K562 (cell line): ENCODE measurements around the gene ZC3H18. TPM values are rescaled to one million over a fixed set of nuclear protein-coding genes. Genes with fewer than 3 reads are reported as not detected.

Source experiments
- ATAC-seq: fragments of 200-7000 bp; cut with Tn5 transposase; 3 replicates; pipeline ENCODE4 v1.9.1; 2020; ENCODE audit warnings: moderate library complexity
- BruUV-seq: library from RNA; stranded (reverse); fragments of 400-500 nt; replicated peaks from 2 replicates; lab custom pipeline; 2021; lab: Mats Ljungman, UMichigan
- CTCF ChIA-PET: fragments of 300-600 bp; formaldehyde crosslinking; extraction: SDS; loops from one replicate; lab custom pipeline; 2021; ENCODE audit warnings: low intra/inter-chr PET ratio; lab: Yijun Ruan, JAX
- POLR2A ChIA-PET: fragments of 300-600, 350-650 bp; sonication (Branson Sonifier 250); formaldehyde crosslinking; extraction: SDS; loops from one replicate; lab custom pipeline; 2021; ENCODE audit warnings: antibody characterized with exemption, inconsistent platforms; lab: Yijun Ruan, JAX
- DNase-seq, 4 experiments: peaks; one replicate each; pipeline versions ENCODE4 v3.0.0 to v3.0.0-alpha.2; 2011 to 2018; ENCODE audit warnings: low spot score in 3 of 4, mixed read lengths in 3 of 4; ENCODE audit errors: extremely low read depth in 1 of 4
- FAIRE-seq: peaks from 2 replicates; lab custom pipeline; 2011; peaks lifted over from hg19 to GRCh38; lab: Jason Lieb, UNC
- H2AFZ ChIP-seq: 2 replicates; pipeline ENCODE4 v1.6.0; 2011; ENCODE audit warnings: low read depth, low read length, control low read depth, inconsistent platforms
- H3K27ac ChIP-seq: fragments of 200-600 bp; 3 replicates; pipeline ENCODE4 v1.8.0; 2011; ENCODE audit warnings: low read depth, mild to moderate bottlenecking, control low read depth, inconsistent platforms, low read length, moderate library complexity, mixed read lengths; ENCODE audit errors: extremely low read depth
- H3K27me3 ChIP-seq, 2 experiments: fragments of 300-600 bp in 1 of 2; 2 replicates in 1 of 2; 3 replicates in 1 of 2; pipeline versions ENCODE4 v1.6.0 to v1.8.0; 2011; ENCODE audit warnings: inconsistent platforms in 2 of 2, low read length in 2 of 2, mild to moderate bottlenecking in 1 of 2, mixed read lengths in 1 of 2, moderate library complexity in 1 of 2; ENCODE audit not compliant: control insufficient read depth in 2 of 2, insufficient read depth in 2 of 2
- H3K36me3 ChIP-seq: fragments of 300-600 bp; 3 replicates; pipeline ENCODE4 v1.8.0; 2011; ENCODE audit warnings: mild to moderate bottlenecking, low read length, inconsistent platforms; ENCODE audit not compliant: control insufficient read depth, insufficient read depth
- H3K4me1 ChIP-seq, 2 experiments: fragments of 200-600 bp in 1 of 2; replicated peaks in 1 of 2; 2 replicates in 1 of 2; 3 replicates in 1 of 2; pipeline versions ENCODE4 v1.5.1 to v1.8.0; 2011; ENCODE audit warnings: inconsistent platforms in 2 of 2, low read length in 2 of 2, mild to moderate bottlenecking in 1 of 2, mixed read lengths in 1 of 2, moderate library complexity in 1 of 2; ENCODE audit not compliant: control insufficient read depth in 2 of 2, insufficient read depth in 2 of 2
- H3K4me2 ChIP-seq: 2 replicates; pipeline ENCODE4 v1.6.1; 2011; ENCODE audit warnings: low read length, control low read depth, inconsistent platforms, mixed read lengths; ENCODE audit not compliant: insufficient read depth
- H3K4me3 ChIP-seq: fragments of 200-600 bp; sonication (generic), shearing (Covaris generic); 2 replicates; pipeline ENCODE4 v1.5.1; 2016; ENCODE audit warnings: control low read depth, inconsistent platforms
- H3K79me2 ChIP-seq: fragments of 200-600 bp; 3 replicates; pipeline ENCODE4 v1.8.0; 2011; ENCODE audit warnings: low read length, inconsistent platforms; ENCODE audit not compliant: control insufficient read depth, insufficient read depth
- H3K9ac ChIP-seq, 2 experiments: 2 replicates each; pipeline versions ENCODE4 v1.6.0 to v1.6.1; 2011; ENCODE audit warnings: low read depth in 2 of 2, low read length in 2 of 2, control low read depth in 1 of 2, inconsistent platforms in 1 of 2, mild to moderate bottlenecking in 1 of 2, mixed read lengths in 1 of 2; ENCODE audit not compliant: insufficient read depth in 1 of 2
- H3K9me1 ChIP-seq: one replicate; pipeline ENCODE4 v1.6.0; 2011; ENCODE audit warnings: inconsistent platforms, mild to moderate bottlenecking, low read length, moderate library complexity; ENCODE audit not compliant: control insufficient read depth, insufficient read depth
- H3K9me3 ChIP-seq: replicated peaks from 2 replicates; pipeline ENCODE4 v1.5.1; 2011; ENCODE audit warnings: low read depth, low read length, inconsistent platforms; ENCODE audit not compliant: control insufficient read depth, insufficient read depth
- H4K20me1 ChIP-seq: replicated peaks from 2 replicates; pipeline ENCODE4 v1.6.1; 2011; ENCODE audit warnings: low read length, inconsistent platforms, mixed read lengths; ENCODE audit not compliant: control insufficient read depth, insufficient read depth
- SMARCA5 ChIP-seq: fragments of 450-650 bp; IDR thresholded peaks from 2 replicates; pipeline ENCODE4 v1.6.1; 2016
- ZNF76 ChIP-seq: fragments of 250-450 bp; sonication (Bioruptor Pico); IDR thresholded peaks from 2 replicates; pipeline ENCODE4 v1.4.0; 2020; ENCODE audit warnings: mild to moderate bottlenecking, moderate library complexity, borderline replicate concordance
- WGBS: fragments of 100-300 bp; shearing (Covaris generic); methylation state at CpG from one replicate; pipeline ENCODE4 v1.1.6; 2016; ENCODE audit warnings: low coverage, mixed read lengths; ENCODE audit not compliant: insufficient coverage; ENCODE audit errors: missing lambda C conversion rate; 5-methylcytosine and 5-hydroxymethylcytosine counted together
- in situ Hi-C: fragments of 300-500 bp; cut with MboI; formaldehyde crosslinking; loops from 4 replicates; pipeline ENCODE4 v1.15.0; 2018; ENCODE audit warnings: inconsistent platforms, mixed read lengths
- intact Hi-C: fragments of 100-400 bp; cut with micrococcal nuclease; formaldehyde crosslinking; loops from 2 replicates; pipeline ENCODE4 v1.14.2; 2022
- polyA plus RNA-seq, 8 experiments: library from polyadenylated mRNA; depleted of rRNA in 4 of 8; stranded (reverse) in 5 of 8; unstranded in 3 of 8; fragments of >200 nt; fragmentation: Nextera tagmentation in 2 of 8; fragmentation: Illumina TruSeq in 1 of 8; extraction: Ambion mirVana in 2 of 8; extraction: Trizol in 1 of 8; gene quantifications; 2 replicates each; pipeline versions ENCODE4 v1.2.1 to v1.2.3, GENCODE V29; 2011 to 2014; ENCODE audit warnings: inconsistent platforms in 1 of 8, missing spikeins in 1 of 8
- total RNA-seq, 7 experiments: library from RNA; depleted of rRNA in 6 of 7; stranded (reverse); fragments of >200 nt in 6 of 7; fragmentation: Illumina TruSeq in 2 of 7; extraction: Trizol in 2 of 7; gene quantifications; 2 replicates each; pipeline versions ENCODE4 v1.2.1 to v1.2.3, GENCODE V29; 2011 to 2021; ENCODE audit warnings: low replicate concordance in 1 of 7
- TF ChIP-seq, protein P1 (sequence below): sonication (generic); formaldehyde crosslinking; IDR thresholded peaks from 2 replicates; pipeline ENCODE4 v1.8.0; 2022; ENCODE audit warnings: missing genetic modification reagents, mild to moderate bottlenecking, borderline replicate concordance
- TF ChIP-seq, protein P2 (sequence below), 2 experiments: fragments of 200-800 bp in 1 of 2; sonication (Bioruptor generic) in 1 of 2; sonication (generic) in 1 of 2; formaldehyde crosslinking in 1 of 2; IDR thresholded peaks in 1 of 2; conservative IDR thresholded peaks in 1 of 2; 2 replicates each; pipeline versions ENCODE4 v1.5.0 to v1.6.1; 2016 to 2020; ENCODE audit warnings: missing compliant biosample characterization in 1 of 2, missing genetic modification characterization in 1 of 2, missing genetic modification reagents in 1 of 2

ZC3H18 gene
- total and polyA plus RNA-seq, 9 of the 15 experiments (the other 6 are each of a cell fraction or from before 2014, with no cell fraction given): 1.7 to 88.7 (median 26.9) TPM

DNA sequence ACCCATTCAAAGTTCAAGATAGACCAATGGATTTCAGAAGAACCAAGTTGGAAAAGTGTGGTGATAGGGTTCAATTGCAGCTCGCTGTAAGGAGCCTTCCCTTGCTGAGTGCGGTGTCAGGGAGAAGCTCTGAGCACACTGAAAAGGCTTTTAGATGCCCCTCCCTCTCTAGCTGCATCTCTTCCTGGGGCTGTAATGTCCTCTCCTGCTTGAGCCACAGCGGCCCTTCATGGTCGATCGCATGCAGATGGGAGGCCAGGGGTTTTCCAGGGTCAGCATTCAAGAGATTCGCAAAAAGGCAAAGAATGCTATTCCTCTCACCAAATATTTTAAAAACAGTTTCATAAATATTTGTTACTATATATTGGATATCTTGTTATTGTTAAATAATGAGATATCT is 23.7 kb downstream of the ZC3H18 start:
- H3K79me2 ChIP-seq: peaks cover 20% of the 10 kb centered on the region
- 95% methylated on average over 6 of the region's 6 CpGs for WGBS

More for the DNA sequence above, 23.7 kb downstream of the ZC3H18 start:
- 0 out of 2 replicates have a peak, but pooled peaks cover 3% of the 10 kb centered on the region for H4K20me1 ChIP-seq
- H3K9me1 ChIP-seq: no peaks in the 10 kb centered on the region
- intact Hi-C loops: no loop called here
- TF ChIP-seq, protein P1, sequence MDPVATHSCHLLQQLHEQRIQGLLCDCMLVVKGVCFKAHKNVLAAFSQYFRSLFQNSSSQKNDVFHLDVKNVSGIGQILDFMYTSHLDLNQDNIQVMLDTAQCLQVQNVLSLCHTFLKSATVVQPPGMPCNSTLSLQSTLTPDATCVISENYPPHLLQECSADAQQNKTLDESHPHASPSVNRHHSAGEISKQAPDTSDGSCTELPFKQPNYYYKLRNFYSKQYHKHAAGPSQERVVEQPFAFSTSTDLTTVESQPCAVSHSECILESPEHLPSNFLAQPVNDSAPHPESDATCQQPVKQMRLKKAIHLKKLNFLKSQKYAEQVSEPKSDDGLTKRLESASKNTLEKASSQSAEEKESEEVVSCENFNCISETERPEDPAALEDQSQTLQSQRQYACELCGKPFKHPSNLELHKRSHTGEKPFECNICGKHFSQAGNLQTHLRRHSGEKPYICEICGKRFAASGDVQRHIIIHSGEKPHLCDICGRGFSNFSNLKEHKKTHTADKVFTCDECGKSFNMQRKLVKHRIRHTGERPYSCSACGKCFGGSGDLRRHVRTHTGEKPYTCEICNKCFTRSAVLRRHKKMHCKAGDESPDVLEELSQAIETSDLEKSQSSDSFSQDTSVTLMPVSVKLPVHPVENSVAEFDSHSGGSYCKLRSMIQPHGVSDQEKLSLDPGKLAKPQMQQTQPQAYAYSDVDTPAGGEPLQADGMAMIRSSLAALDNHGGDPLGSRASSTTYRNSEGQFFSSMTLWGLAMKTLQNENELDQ (CRISPR knock-in tag): no peak
- no peak for TF ChIP-seq SMARCA5
- TF ChIP-seq, protein P2, sequence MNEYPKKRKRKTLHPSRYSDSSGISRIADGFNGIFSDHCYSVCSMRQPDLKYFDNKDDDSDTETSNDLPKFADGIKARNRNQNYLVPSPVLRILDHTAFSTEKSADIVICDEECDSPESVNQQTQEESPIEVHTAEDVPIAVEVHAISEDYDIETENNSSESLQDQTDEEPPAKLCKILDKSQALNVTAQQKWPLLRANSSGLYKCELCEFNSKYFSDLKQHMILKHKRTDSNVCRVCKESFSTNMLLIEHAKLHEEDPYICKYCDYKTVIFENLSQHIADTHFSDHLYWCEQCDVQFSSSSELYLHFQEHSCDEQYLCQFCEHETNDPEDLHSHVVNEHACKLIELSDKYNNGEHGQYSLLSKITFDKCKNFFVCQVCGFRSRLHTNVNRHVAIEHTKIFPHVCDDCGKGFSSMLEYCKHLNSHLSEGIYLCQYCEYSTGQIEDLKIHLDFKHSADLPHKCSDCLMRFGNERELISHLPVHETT (CRISPR knock-in tag; conservative IDR thresholded peaks at IDR 0.05 in 1 of 2, IDR thresholded peaks at IDR 0.05 in 1 of 2): no peak
- no peak for TF ChIP-seq ZNF76
- ChIA-PET CTCF (no interaction called here), POLR2A (interaction anchor here (0.7 to 2.0 kb wide), 3 partner anchors 9 to 27 kb away, joined by 3 to 8 read pairs (median 4); partner anchors contain the start of gene ZC3H18)
- no peak overlapping the region for H2AFZ ChIP-seq
- BruUV-seq: no TSS peak
- ATAC-seq (no peak), DNase-seq (no peak), FAIRE-seq (no peak)
- H3K4me3 ChIP-seq: no peak overlapping the region
- no peaks in the 10 kb centered on the region for H3K9me3 ChIP-seq
- H3K27me3 ChIP-seq: no peaks in the 10 kb centered on the region
- peaks cover 0 to 9% of the 10 kb centered on the region in 2 experiments; a peak in 1 of 5 replicates for H3K4me1 ChIP-seq
- H3K9ac ChIP-seq: no peak overlapping the region
- H3K27ac ChIP-seq: no peak overlapping the region
- in situ Hi-C loops: no loop called here
- no peak overlapping the region for H3K4me2 ChIP-seq
- H3K36me3 ChIP-seq: peaks cover 74% of the 10 kb centered on the region
